GM21447 (cell line): Measurements from ENCODE around the gene MCU.
"Not testable (repeated sequence)": the region's sequence is repeated elsewhere in the genome, so short reads cannot be mapped to it uniquely, and the experiment has no call there.

Experiments used
- ATAC-seq: cut with Tn5 transposase; IDR thresholded peaks from one replicate; pipeline ENCODE4 v1.9.1; 2021; ENCODE audit not compliant: unreplicated experiment

MCU gene, protein sequence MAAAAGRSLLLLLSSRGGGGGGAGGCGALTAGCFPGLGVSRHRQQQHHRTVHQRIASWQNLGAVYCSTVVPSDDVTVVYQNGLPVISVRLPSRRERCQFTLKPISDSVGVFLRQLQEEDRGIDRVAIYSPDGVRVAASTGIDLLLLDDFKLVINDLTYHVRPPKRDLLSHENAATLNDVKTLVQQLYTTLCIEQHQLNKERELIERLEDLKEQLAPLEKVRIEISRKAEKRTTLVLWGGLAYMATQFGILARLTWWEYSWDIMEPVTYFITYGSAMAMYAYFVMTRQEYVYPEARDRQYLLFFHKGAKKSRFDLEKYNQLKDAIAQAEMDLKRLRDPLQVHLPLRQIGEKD

DNA sequence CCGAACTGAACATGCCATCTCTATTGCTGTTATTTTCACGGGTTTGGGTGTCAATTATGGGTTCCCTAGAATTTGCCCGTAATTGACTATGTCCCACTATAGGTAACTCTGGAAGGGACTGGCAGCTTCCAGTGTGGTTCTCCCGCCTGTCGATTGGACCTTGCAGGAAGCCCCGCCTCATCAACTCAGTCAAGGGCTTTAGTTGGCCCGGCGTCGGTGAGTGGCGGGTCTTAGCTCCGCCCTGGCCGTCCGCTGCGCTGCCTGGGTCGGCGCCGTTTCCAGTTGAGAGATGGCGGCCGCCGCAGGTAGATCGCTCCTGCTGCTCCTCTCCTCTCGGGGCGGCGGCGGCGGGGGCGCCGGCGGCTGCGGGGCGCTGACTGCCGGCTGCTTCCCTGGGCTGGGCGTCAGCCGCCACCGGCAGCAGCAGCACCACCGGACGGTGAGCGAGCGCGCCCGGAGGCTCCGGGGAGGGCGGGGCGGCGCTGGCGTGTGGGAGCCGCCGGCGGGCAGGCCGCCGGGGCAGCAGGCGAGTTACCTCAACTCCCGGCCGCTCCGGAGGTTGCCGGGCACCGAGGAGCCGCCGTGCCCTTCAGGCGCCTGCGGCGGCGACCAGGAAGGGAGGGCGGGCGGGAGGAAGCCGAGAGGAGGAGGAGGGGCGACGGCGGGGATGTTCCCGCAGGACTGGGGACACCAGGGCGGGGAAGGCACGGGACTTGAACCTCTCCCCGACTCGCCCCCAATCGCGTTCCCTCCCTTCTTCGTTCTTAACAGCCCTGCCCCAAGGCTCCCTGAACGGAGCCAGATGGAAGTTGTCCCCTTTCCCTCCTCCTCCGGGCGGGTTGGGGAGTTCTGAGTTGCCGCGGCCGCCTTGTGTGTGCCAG is at the start of gene MCU:
MCU (plus strand) TSS at position 281 of the 881 bp plus-strand sequence; CDS start at position 290, 9 bp downstream.
- ATAC-seq: peak; percentile 90

DNA sequence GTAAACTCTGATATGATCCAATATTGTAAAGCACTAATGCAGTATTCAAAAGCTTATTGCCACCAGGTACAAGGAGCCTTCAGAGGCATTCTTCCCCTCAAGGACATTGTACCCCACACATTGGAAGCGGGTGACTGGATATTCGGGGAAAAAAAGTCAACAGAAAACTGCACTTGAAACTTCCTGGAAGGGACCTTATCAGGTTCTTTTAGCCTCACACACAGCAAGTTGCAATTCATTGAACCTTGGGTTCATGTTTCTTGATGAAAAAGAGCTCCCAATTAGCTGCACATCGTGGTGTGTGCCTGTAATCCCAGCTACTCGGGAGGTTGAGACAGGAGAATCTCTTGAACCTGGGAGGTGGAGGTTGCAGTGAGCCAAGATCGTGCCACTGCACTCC is 49.6 kb upstream of the MCU start:
- no peak for ATAC-seq

DNA sequence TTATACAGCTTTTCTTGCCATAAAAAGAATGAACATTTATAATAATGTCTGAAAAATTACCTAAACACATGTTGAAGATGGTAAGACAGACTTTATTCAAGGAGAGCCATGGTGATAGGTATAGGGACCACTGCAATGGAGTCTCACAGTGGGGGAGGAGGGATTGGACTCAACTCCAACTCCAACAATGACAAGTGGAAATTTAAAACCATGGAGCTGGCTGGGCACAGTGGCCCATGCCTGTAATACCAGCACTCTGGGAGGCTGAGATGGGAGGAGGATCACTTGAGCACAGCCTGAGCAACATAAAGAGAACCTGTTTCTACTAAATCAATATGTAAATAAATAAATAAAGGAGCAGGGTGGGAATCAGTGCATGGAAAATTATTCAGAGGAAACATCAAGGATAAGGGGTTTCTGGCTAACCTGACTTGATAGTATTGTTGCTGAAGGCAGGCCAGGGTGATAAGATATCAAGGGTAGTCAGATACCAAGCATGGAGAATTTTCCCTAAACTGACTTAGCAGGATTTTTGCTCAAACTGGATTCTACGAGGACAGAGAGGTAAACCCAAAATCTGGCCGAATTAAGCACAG is 46.6 kb upstream of the MCU start:
- ATAC-seq: no peak

DNA sequence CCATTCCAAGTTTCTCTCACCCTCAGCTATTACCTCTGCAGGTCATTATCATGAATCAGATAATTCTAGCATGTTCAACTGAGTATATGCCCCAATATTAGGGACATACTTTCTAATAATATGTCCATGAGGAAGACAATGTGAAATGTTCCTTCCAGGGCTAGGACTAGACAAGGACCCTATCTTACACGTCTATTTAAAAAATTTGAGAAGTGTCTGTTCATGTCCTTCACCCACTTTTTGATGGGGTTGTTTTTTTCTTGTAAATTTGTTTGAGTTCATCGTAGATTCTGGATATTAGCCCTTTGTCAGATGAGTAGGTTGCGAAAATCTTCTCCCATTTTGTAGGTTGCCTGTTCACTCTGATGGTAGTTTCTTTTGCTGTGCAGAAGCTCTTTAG is 45.0 kb upstream of the MCU start:
- ATAC-seq: not testable (repeated sequence)

DNA sequence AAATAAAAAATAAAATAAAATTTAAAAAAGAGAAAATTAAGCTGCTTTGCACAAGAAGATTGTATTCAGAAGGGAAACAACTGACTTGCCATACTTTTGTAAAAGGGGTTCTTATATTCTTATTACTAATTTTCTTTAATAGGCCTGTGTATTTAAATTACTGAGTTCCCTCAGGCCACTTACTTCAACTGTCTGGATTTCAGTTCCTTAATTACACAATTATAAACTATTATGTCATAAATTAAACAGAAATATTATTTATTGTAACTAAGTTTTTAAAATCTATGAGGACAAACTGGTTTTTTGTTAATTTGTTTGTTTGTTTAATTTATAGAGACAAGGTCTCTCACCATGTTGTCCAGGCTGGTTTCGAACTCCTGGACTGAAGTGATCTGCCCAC is 43.6 kb upstream of the MCU start:
- no peak for ATAC-seq

DNA sequence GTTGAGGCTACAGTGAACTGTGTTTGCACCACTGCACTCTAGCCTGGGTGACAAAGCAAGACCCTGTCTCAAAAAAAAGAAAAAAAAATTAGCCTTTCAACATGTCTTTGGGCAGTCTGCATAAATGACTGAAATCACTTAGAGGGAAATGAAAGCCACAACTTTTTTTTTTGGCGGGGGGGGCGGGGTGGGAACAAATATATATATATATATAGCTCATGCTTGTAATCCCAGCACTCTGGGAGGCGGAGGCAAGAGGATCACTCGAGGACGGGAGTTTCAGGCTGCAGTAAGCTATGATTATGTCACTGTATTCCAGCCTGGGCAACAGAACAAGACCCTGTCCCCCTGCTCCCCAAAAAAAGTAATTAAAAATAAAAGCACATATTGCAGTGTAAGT is 42.7 kb upstream of the MCU start:
- ATAC-seq: no peak

DNA sequence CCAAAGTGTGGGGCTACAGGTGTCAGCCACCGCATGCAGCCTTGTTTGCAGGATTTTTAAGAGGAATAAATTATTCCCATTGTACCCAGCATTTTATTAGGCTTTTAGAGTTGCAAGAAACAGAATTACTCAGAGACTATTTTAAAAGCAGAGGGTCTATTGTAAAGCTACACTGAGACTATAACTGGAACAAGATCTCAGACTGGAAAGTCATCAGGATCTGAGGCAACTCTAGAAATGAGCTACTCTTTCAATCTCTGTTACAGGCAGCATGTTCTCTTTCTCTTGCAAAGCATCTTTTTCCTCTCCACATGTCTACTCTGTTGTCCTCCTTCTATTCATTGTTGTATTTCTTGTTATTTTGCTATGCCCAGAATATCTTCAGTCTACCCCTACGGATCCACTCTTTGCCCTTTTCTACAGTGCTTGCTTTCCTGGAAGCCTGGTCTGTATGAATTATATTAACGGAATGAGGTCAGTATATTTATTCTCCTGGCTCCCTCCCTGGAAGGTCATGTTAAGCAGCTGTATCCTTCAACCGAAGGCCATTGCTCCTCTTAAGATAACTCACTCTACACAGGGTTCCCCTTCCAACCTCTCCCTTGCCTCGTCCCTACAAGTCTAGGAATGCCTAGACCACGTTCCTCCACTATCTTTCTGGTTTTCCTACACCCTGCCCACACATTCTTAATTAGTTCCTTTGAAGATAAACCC is 38.4 kb upstream of the MCU start:
- ATAC-seq: no peak

DNA sequence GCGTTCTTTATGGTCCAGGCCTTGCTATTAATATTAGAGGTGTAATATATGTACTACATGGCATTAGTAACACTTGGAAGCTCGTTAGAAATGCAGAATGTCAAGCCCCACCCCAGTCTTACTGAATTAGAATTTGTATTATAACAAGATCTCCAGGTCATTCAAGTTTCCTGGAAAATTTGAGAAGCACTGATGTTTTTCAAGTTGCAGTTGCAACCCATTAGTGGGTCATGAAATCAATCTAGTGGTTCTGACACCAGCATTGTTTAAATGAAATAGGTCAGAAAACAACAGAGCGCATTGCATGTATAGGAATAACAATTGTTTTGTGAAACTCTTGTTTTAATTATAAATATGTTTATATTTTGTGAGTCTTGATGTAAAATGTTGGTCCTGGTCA is 37.2 kb upstream of the MCU start:
- ATAC-seq: no peak

DNA sequence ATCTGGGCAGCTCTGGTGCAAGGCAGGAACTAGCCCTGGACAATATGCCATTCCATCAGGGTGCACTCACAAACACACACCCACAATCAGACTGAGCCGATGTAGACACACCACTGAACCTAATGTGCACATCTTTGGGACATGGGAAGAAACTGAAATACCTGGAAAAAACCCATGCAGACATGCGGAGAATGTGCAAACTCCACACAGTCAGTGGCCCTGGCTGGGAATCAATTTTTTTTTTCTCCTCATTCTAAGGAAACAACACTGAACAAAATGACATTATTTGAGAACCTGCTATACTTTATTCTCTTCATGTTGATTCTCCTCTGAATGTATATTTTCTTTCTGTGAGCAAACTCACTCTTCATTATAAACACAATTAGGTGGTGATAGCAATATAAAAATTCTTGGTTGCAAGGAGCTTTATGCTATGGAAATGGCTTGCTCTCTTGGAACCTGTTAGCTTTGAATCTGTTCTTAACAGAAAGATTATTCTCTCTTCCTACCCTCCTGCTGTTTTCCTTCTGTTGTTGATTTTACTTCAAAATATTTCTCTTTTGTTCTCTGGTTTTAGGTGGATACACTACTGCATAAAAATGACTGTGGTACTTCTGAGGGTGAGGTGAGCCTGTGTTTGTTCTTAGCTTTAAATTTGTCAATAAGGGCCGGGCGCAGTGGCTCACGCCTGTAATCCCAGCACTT is 33.1 kb upstream of the MCU start:
- ATAC-seq: no peak

DNA sequence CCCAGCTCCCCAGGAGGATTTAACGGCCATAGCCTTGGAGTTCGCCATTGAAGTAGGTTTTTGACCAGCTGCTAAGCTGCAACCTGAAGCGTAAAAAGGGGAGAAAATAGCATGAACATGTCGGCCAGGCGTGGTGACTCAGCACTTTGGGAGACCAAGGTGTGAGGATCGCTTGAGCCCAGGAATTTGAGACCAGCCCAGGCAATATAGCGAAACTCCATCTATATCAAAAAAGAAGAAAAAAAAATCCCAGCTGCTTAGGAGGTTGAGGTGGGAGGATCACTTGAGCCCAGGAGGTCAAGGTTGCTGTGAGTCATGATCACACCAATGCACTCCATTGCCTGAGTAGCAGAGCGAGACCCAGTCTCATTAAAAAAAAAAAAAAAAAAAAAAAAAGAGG is 32.2 kb upstream of the MCU start:
- no peak for ATAC-seq

DNA sequence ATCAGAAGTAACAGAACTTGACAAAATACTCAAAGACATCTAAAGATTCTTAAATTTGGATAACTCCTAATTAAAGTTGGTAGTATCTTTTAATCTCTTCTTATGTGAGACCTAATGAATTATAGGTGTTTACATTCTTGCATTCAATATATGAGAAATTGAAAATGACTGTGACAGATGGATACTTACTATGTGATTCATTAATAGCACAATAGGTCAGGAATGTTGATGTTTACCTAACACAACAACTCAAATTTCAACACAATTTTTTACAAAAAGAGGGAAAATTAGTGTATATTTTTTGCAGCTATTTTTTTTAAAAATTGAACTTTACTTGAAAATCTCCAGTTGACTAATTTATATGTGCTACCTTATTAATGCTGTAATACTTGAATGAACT is 31.7 kb upstream of the MCU start:
- ATAC-seq: no peak

DNA sequence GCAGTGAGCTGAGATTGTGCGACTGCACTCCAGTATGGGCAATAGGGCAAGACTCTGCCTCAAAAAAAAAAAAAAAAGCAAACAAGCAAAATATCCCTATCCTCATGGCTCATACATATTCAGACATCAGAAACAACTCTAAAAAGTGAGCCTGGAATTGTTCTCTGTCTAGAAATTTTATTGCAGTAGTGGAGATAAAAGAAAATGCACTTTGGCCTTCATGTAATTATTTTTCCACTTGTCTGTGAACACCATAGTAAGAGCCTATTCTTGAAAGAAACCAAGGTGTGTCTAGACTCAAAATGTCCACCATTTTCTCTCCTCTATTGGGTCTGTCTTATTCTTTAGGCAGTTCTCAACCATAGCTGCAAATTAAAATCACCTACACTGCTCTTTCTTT is 30.5 kb upstream of the MCU start:
- ATAC-seq: no peak

DNA sequence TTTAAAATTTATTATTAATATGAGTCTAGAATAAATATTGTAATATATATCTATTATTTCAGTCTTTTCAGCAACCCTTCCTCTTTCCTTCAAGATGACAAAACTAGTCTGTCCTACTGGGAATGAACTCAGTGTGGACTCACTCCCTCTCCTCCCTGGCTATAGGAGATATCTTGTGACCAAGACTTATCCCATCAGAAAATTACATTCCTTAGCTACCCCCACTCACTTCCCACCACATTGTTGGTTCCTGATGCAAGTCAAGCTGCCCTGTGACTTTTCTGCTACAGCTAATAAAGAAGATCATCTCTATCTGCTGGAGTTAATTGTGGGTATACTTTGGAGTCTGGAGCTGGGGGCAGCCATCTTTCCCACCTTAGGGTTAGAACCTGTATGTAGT is 28.0 kb upstream of the MCU start:
- ATAC-seq: no peak

DNA sequence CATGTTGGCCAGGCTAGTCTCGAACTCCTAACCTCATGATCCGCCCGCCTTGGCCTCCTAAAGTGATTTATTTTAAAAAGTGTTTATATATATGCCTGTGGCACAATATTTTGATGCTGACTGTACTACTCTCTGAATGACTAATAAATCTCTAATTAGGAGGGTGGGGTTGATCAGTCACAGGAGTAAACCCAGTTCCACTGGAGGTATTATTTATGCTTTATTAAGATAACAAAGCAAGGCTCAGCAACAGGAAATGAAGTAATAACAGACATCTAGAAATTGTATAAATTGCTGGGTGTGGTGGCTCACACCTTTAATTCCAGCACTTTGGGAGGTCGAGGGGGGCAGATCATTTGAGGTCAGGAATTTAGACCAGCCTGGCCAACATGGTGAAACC is 26.0 kb upstream of the MCU start:
- ATAC-seq: no peak

DNA sequence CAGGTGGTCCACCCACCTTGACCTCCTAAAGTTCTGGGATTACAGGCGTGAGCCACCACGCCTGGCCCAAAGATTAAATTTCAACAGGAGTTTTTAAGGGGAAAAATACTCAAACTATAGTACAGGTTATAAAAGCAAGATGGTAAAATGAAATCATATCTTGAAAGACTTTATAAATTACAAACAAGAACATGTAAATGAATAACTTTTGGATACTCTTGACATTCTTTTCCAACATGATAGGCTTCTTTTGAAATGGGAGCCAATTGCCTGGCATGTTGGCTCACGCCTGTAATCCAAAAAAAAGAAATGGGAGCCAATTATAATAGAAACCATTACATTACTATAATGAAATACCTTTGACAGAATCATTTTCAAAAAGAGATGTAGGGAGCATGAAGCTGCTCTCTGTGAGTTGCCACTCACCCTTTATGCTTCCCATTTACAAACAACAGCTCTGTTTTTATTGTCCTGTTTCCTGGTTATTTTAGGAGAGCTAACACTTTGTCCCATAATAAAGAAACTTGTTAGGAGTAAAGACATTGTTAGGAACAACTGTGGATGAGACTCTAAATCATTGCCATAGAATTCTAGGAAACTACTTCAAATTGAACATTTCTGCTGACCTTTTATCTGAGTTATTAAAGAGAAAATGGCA is 24.6 kb upstream of the MCU start:
- no peak for ATAC-seq

DNA sequence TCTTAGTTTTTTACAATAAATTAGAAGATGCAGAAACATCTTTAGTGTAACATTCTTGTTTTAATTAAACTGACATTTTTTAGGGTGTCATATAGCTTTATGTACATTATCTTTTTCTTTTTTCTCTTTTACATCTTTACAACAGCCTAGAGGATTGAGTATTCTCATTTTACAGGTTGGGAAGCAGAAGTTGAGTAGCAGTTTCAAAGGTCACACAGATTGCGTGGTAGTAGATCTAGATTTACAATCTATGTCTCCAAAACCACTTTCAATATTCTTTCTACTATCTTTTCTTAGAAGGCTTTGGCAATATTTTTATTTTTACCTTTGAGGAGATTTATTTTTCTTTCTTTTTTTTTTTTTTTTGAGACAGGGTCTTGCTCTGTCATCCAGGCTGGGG is 18.7 kb upstream of the MCU start:
- no peak for ATAC-seq

DNA sequence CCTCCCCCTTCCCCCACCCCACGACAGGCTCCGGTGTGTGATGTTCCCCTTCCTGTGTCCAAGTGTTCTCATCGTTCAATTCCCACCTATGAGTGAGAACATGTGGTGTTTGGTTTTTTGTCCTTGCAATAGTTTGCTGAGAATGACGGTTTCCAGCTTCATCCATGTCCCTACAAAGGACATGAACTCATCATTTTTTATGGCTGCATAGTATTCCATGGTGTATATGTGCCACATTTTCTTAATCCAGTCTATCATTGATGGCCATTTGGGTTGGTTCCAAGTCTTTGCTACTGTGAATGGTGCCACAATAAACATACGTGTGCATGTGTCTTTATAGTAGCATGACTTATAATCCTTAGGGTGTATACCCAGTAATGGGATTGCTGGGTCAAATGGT is 17.8 kb upstream of the MCU start:
- not testable (repeated sequence) for ATAC-seq

DNA sequence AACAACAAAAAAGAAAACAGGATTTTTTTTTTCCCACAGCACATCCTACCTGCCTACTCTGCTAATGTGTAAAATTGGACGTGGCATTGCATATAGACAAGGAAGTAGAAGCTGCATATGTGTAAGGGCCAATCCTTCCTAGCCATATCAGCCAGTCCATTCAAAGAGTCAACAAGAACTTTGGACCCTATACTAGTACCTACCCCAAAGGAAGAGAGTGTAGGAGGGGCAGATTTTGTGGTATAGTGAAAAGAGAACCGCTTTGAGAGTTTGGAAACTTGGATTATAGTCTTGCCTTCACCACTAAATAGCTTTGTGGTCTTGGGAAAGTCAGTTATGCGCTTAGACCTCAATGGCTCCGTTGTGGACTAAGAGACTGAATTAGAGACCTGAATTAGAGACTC is 12.1 kb upstream of the MCU start:
- no peak for ATAC-seq

DNA sequence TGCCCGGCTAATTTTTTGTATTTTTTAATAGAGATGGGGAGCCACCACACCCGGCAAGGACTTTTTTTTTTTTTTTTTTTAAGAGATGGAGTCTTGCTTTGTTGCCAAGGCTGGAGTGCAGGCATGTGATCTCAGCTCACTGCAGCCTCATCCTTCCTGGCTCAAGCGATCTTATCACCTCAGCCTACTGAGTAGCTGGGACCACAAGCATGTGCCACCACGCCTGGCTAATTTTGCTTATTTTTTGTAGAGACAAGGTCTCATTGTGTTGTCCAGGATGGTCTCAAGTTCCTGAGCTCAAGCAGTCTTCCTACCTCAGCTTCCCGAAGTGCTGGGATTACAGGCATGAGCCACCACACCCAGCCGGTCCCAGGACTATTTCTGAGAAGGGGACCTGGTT is 9.3 kb upstream of the MCU start:
- no peak for ATAC-seq

DNA sequence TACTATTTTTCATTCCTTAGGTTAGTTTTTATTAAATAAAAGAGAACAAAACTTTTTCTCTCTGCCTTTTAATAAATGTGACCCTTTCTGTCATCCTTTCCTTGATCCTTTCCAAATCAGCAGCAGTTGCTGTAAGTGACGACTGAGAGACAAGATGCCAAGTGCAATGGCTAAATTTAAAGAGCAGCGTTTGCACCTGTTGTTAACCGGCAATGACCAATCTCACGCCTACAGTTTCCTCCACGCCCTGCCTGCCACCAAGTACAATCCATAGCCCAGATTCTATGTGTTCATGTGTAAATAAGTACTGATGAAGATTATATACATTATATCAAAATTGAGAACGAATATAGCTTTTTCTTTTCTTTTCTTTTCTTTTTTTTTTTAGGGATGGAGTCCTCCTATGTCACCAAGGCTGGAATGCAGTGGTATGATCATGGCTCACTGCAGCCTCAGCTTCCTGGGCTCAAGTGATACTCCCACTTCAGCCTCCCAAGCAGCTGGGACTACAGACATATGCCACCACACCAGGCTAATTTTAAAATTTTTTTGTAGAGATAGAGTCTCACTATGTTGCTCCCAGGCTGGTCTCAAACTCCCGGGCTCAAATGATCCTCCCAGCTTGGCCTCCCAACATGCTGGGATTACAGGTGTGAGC is 6.5 kb upstream of the MCU start:
- ATAC-seq: no peak
